ENCODE measurements around the gene ADCY9. TPM values are rescaled to one million over a fixed set of nuclear protein-coding genes. Genes with fewer than 3 reads are reported as not detected.

Gene ADCY9
- polyA plus RNA-seq, 3 donors: 0.44 to 9.3 (median 0.67) TPM

DNA sequence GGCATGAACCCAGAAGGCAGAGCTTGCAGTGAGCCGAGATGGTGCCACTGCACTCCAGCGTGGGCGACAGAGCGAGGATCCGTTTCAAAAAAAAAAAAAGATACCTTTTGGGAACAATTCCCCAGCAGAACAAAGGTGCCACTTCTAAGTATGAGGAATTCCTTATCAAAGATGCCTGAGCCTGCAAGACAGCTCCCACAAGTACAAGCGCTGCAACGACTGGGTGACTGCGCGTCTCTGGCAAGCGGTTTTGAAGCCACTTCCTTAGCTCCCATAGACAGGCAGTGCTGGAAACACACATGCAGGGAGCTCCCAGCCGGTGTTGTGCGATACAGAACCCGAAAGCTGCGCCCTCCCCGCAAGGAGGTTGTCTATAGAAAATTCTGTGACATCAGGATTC is 60.5 kb downstream of the ADCY9 start:
- H3K27me3 ChIP-seq (ENCODE audit: control insufficient read depth in 2 of 2, insufficient read depth in 2 of 2, low read length in 2 of 2): no peaks in the 10 kb centered on the region
- H3K27ac ChIP-seq (ENCODE audit: low read depth in 1 of 2, low read length in 2 of 2): no peak overlapping the region
- Mint-ChIP-seq H3K27me3 (ENCODE audit: low read depth in 3 of 3) (peaks cover 0 to 6% (median 0%) of the 10 kb centered on the region in 3 donors), H3K4me1 (peaks cover 57% of the 10 kb centered on the region), H3K27ac (no peak overlapping the region), H3K36me3 (peaks cover under 1 to 4% of the 10 kb centered on the region in 2 donors), H3K9me3 (peaks cover 2 to 10% (median 9%) of the 10 kb centered on the region in 7 donors), H3K4me3 (no peak overlapping the region)
- H3K79me2 ChIP-seq (ENCODE audit: insufficient read depth, low read length): peaks cover 13% of the 10 kb centered on the region
- no peak overlapping the region for H3K4me2 ChIP-seq (replicated peaks; ENCODE audit: extremely low read depth, low read length, poor library complexity, severe bottlenecking)
- H3K9me3 ChIP-seq (replicated peaks in 1 of 2; ENCODE audit: control insufficient read depth in 1 of 2, insufficient read depth in 1 of 2, low read length in 2 of 2): peaks cover 8% of the 10 kb centered on the region in 2 donors
- no peak overlapping the region for H3K9ac ChIP-seq (ENCODE audit: insufficient read depth, low read length, poor library complexity, severe bottlenecking)
- H3K4me1 ChIP-seq (ENCODE audit: control insufficient read depth in 1 of 2, insufficient read depth in 2 of 2, low read length in 2 of 2): peaks cover 48 to 61% of the 10 kb centered on the region in 2 donors
- 6% methylated on average over 5 of the region's 15 CpGs for WGBS (ENCODE audit: insufficient coverage)
- no peak overlapping the region for H2AFZ ChIP-seq (ENCODE audit: insufficient read depth, low read depth, low read length, poor library complexity, severe bottlenecking)
- DNase-seq: no peak
- no peak overlapping the region for H3K4me3 ChIP-seq (replicated peaks in 1 of 3; ENCODE audit: low read depth in 2 of 3, low read length in 3 of 3)
- TF ChIP-seq, protein P1, sequence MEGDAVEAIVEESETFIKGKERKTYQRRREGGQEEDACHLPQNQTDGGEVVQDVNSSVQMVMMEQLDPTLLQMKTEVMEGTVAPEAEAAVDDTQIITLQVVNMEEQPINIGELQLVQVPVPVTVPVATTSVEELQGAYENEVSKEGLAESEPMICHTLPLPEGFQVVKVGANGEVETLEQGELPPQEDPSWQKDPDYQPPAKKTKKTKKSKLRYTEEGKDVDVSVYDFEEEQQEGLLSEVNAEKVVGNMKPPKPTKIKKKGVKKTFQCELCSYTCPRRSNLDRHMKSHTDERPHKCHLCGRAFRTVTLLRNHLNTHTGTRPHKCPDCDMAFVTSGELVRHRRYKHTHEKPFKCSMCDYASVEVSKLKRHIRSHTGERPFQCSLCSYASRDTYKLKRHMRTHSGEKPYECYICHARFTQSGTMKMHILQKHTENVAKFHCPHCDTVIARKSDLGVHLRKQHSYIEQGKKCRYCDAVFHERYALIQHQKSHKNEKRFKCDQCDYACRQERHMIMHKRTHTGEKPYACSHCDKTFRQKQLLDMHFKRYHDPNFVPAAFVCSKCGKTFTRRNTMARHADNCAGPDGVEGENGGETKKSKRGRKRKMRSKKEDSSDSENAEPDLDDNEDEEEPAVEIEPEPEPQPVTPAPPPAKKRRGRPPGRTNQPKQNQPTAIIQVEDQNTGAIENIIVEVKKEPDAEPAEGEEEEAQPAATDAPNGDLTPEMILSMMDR (IDR thresholded peaks at IDR 0.05): no peak
- H4K20me1 ChIP-seq (ENCODE audit: insufficient read depth, low read length): no peaks in the 10 kb centered on the region
- intact Hi-C loops (cut with micrococcal nuclease): no loop called here
- H3K36me3 ChIP-seq (replicated peaks in 1 of 2; ENCODE audit: control insufficient read depth in 1 of 2, insufficient read depth in 2 of 2, low read length in 2 of 2): no peaks in the 10 kb centered on the region

- Histone ChIP-seq H3K9me3 (replicated peaks in 1 of 2; ENCODE audit: control insufficient read depth in 1 of 2, insufficient read depth in 1 of 2, low read length in 2 of 2) (no peaks in the 10 kb centered on the region), H2AFZ (ENCODE audit: insufficient read depth, low read depth, low read length, poor library complexity, severe bottlenecking) (peak overlapping the region; percentile 72), H3K79me2 (ENCODE audit: insufficient read depth, low read length) (peaks cover 14% of the 10 kb centered on the region), H3K27me3 (ENCODE audit: control insufficient read depth in 2 of 2, insufficient read depth in 2 of 2, low read length in 2 of 2) (no peaks in the 10 kb centered on the region), H4K20me1 (ENCODE audit: insufficient read depth, low read length) (no peaks in the 10 kb centered on the region), H3K4me1 (ENCODE audit: control insufficient read depth in 1 of 2, insufficient read depth in 2 of 2, low read length in 2 of 2) (peaks cover 45 to 57% of the 10 kb centered on the region in 2 donors), H3K4me3 (replicated peaks in 1 of 3; ENCODE audit: low read depth in 2 of 3, low read length in 3 of 3) (peak overlapping the region; percentile 10 to 61 (median 13)), H3K27ac (ENCODE audit: low read depth in 1 of 2, low read length in 2 of 2) (peak overlapping the region; percentile 92 to 95), H3K4me2 (replicated peaks; ENCODE audit: extremely low read depth, low read length, poor library complexity, severe bottlenecking) (peak overlapping the region; percentile 72), H3K36me3 (replicated peaks in 1 of 2; ENCODE audit: control insufficient read depth in 1 of 2, insufficient read depth in 2 of 2, low read length in 2 of 2) (no peaks in the 10 kb centered on the region), H3K9ac (ENCODE audit: insufficient read depth, low read length, poor library complexity, severe bottlenecking) (peak overlapping the region; percentile 71)
- peak; percentile 44 to 65 (median 60) for DNase-seq
- intact Hi-C loops (cut with micrococcal nuclease): no loop called here
- H3K36me3 Mint-ChIP-seq: peaks cover 3 to 8% of the 10 kb centered on the region in 2 donors
- WGBS (ENCODE audit: insufficient coverage): 0% methylated on average over 18 of the region's 18 CpGs
- peak overlapping the region; percentile 73 to 87 for H3K4me3 Mint-ChIP-seq
- H3K9me3 Mint-ChIP-seq: peaks cover 0 to 2% (median 0%) of the 10 kb centered on the region in 7 donors
- TF ChIP-seq, protein P1 (IDR thresholded peaks at IDR 0.05): no peak
- H3K4me1 Mint-ChIP-seq: peaks cover 57% of the 10 kb centered on the region
- peak overlapping the region; percentile 82 to 96 (median 96) for H3K27ac Mint-ChIP-seq
- H3K27me3 Mint-ChIP-seq (ENCODE audit: low read depth in 3 of 3): peaks cover 0 to 6% (median 2%) of the 10 kb centered on the region in 3 donors
Measured at GRCh38 chr16:4053301-4053845, 62.9 kb downstream of the ADCY9 start.

Data from CD14-positive monocyte (primary cell).